VCaP (cell line): ENCODE data around the gene PHLDA1.
A peak's percentile ranks its signal among the peaks of the same experiment; 100 is the strongest.

Experiments used
- H3K27ac ChIP-seq: fragments of 450-650 bp; 2 replicates; pipeline ENCODE4 v1.5.1; 2017
- TF ChIP-seq, protein P1 (sequence below): fragments of 450-650 bp; conservative IDR thresholded peaks from 2 replicates; pipeline ENCODE4 v1.5.1; 2017; ENCODE audit warnings: mild to moderate bottlenecking, moderate library complexity

The PHLDA1 gene

GRCh38 chr12:76031414-76032042, at the start of gene PHLDA1:
Gene PHLDA1 (minus strand): TSS chr12:76031776.
- TF ChIP-seq, protein P1, sequence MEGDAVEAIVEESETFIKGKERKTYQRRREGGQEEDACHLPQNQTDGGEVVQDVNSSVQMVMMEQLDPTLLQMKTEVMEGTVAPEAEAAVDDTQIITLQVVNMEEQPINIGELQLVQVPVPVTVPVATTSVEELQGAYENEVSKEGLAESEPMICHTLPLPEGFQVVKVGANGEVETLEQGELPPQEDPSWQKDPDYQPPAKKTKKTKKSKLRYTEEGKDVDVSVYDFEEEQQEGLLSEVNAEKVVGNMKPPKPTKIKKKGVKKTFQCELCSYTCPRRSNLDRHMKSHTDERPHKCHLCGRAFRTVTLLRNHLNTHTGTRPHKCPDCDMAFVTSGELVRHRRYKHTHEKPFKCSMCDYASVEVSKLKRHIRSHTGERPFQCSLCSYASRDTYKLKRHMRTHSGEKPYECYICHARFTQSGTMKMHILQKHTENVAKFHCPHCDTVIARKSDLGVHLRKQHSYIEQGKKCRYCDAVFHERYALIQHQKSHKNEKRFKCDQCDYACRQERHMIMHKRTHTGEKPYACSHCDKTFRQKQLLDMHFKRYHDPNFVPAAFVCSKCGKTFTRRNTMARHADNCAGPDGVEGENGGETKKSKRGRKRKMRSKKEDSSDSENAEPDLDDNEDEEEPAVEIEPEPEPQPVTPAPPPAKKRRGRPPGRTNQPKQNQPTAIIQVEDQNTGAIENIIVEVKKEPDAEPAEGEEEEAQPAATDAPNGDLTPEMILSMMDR, result peak; percentile 85
- peak within 1 kb of the TSS; percentile 83 for H3K27ac ChIP-seq

DNA sequence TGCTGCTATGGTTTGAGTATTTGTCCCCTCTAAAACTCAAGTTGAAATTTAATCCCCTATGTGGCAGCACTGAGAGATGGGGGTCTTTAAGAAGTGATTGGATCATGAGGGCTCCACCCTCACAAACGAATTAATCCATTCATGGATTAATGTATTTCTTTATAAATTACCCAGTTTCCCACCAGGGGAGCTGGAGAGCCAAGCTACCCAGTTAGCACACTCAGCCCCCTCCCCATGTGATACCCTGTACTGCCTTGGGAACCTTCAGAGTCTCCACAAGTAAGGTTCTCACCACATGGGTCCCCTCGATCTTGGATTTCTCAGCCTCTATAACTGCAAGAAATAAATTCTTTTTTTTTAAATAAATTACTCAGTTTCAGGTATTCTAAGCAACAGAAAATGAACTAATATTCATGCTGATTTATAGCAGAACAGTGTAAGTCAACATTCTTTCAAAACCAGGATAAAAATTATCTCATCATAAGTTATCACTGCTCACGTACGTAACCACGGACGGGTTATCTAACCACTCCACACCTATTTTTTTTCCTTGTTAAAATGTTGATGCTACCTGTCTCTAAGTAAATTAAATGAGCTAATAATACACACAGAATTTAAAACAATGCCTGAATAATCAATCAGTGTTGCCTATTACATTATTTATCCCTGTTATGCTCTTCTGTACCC, 49.3 kb upstream of the PHLDA1 start:
- H3K27ac ChIP-seq, result peak overlapping the region; percentile 5
- TF ChIP-seq, protein P1, result peak; percentile 51

GRCh38 chr12:76080017-76080728, 48.6 kb upstream of the PHLDA1 start:
- H3K27ac ChIP-seq, result peak overlapping the region; percentile 5
- TF ChIP-seq, protein P1, result no peak

DNA sequence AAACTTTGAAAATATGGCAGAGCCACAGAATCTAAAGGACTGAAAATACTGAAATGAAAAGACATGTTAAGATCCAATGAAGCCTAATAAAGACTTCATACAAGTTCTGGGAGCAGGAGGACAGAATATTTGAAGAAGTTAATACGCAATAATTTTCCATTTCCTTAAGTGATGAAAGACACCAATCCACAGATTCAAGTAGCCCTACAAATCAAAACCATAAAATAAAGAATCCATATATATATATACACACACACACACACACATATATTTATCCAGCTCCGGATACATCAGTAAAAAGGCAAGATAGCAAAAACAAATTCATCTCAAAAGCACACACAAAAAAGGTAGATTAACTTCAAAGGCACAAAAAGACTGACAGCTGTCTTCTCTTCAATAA, 47.2 kb upstream of the PHLDA1 start:
- TF ChIP-seq, protein P1, result no peak
- no peak overlapping the region for H3K27ac ChIP-seq

- H3K27ac ChIP-seq, result no peak overlapping the region
- TF ChIP-seq, protein P1, result no peak
These were observed 43.9 kb upstream of the PHLDA1 start for GRCh38 chr12:76075448-76075847.

GRCh38 chr12:76074701-76075336, 43.2 kb upstream of the PHLDA1 start:
- no peak overlapping the region for H3K27ac ChIP-seq
- TF ChIP-seq, protein P1, result no peak

DNA sequence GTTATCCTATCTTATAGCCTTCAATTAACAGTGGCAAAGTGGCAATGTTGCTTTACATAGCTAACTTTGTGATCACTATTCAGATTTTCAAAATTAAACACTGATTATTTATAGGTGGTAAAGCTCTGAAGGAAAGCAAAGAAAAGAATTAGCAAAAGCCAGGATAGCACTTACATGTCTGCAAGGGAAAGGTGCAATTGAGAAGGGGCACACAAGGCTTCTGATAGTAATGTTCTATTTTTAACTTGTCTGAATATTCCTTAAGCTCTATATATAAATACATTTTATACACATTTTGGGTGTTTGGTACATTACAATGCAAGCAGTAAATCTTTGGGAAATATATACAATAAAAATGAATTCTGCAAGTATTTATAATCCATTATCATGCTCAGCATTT, 42.0 kb upstream of the PHLDA1 start:
- TF ChIP-seq, protein P1, result no peak
- no peak overlapping the region for H3K27ac ChIP-seq
